H1 (cell line): ENCODE results near the gene ADD1. TPM values are rescaled to one million over a fixed set of nuclear protein-coding genes. Genes with fewer than 3 reads are reported as not detected.

ENCODE experiments used
- JUN ChIP-seq: IDR thresholded peaks from 2 replicates; pipeline ENCODE4 v1.6.1; 2011; ENCODE audit warnings: low read depth, mild to moderate bottlenecking, improper control_type of control experiment, low read length
- PHF8 ChIP-seq: fragments of 200-600 bp; sonication (generic); conservative IDR thresholded peaks from 2 replicates; pipeline ENCODE4 v1.7.1; 2012; ENCODE audit warnings: low read depth, mild to moderate bottlenecking, inconsistent platforms, low read length, moderate library complexity
- SAP30 ChIP-seq: fragments of 300-600 bp; sonication (generic); IDR thresholded peaks from 2 replicates; pipeline ENCODE4 v1.7.1; 2012; ENCODE audit warnings: low read length, moderate library complexity, mild to moderate bottlenecking, inconsistent platforms; ENCODE audit not compliant: insufficient read depth, insufficient replicate concordance
- polyA plus RNA-seq, 7 experiments: library from polyadenylated mRNA; depleted of rRNA in 3 of 7; stranded (reverse) in 5 of 7; unstranded in 2 of 7; fragments of >200 nt in 5 of 7; fragments of 200-250 nt in 2 of 7; gene quantifications; 1 replicate in 5 of 7; 2 replicates in 1 of 7; 4 replicates in 1 of 7; pipeline versions ENCODE4 v1.2.1 to v1.2.3, GENCODE V29; 2011 to 2013; ENCODE audit warnings: missing spikeins in 2 of 7, mixed read lengths in 2 of 7
- total RNA-seq: library from RNA; stranded (reverse); fragmentation: NEBNext Ultra II Directional; extraction: Animal tissue kit (Norgen Biotek cat#: 25700); gene quantifications from 2 replicates; pipeline ENCODE4 v1.2.1, GENCODE V29; 2021

The ADD1 gene
- total and polyA plus RNA-seq, 2 of the 8 experiments (the other 6 are each of a cell fraction or from before 2014, with no cell fraction given), result 113 to 143 TPM

DNA sequence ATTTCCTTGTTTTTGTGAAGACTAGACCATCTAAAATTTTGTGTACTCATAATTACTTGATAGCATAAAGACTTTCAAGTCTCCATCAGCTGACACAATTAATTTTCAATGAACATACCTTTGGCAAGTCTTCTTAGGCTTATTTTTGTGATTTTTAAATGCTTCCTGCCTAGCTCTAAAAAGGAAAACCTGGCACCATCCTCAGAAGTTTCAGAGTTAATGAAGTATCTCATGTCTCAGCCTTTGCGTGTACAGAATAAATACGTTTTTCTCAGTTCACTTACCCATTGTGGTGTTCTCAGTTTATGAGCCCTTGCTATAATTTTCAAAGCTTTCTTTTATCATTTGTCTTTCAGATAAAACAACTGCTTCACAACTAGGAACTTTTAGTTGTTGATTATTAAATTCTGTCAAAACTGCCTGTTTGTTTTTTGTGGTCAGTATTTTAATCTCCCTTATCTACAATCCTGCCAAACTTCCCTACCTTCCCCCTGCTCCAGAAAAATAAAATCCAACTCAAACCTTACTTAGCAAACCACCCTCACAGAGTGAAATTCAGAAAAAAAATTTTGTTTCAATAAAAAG, 21.6 kb downstream of the ADD1 start (continued):
- TF ChIP-seq SAP30, result no peak
- no peak for TF ChIP-seq PHF8
- no peak for TF ChIP-seq JUN
